Activated naive CD4-positive, alpha-beta T cell (primary cell): ENCODE results near the gene ZNF439.
A peak's percentile ranks its signal among the peaks of the same experiment; 100 is the strongest.
"Not testable (repeated sequence)": the region's sequence is repeated elsewhere in the genome, so short reads cannot be mapped to it uniquely, and the experiment has no call there.

Experiments used
- DNase-seq, 4 experiments: peaks; one replicate each; lab custom pipeline; 2025; lab: John Stamatoyannopoulos, UW

ZNF439 gene

GRCh38 chr19:11848594-11849469, at the start of gene ZNF439:
Gene ZNF439, plus strand, starts transcription at chr19:11848726. Its CDS starts 142 bp downstream, at chr19:11848868.
- peak; percentile 43 to 84 (median 68) for DNase-seq

- DNase-seq, result no peak
Measured at GRCh38 chr19:11806354-11807098, 42.0 kb upstream of the ZNF439 start.

GRCh38 chr19:11807099-11807380, 41.5 kb upstream of the ZNF439 start:
- no peak for DNase-seq

GRCh38 chr19:11813703-11814028, 34.9 kb upstream of the ZNF439 start:
- DNase-seq, result no peak

- DNase-seq, result peak; percentile 65 to 77 (median 68)
Measured at GRCh38 chr19:11814029-11814699, 34.4 kb upstream of the ZNF439 start, which contains the start of gene ZNF440. Gene ZNF440, plus strand, starts transcription at chr19:11814273. Its CDS starts 175 bp downstream, at chr19:11814448.

- DNase-seq, result no peak
Measured at GRCh38 chr19:11814700-11815035, 33.9 kb upstream of the ZNF439 start.

- DNase-seq, result no peak
Measured at GRCh38 chr19:11821474-11822109, 26.9 kb upstream of the ZNF439 start.

GRCh38 chr19:11828957-11829876, 19.3 kb upstream of the ZNF439 start:
- DNase-seq, result not testable (repeated sequence)

GRCh38 chr19:11832253-11832912, 16.1 kb upstream of the ZNF439 start:
- DNase-seq, result no peak

GRCh38 chr19:11833541-11833940, 15.0 kb upstream of the ZNF439 start:
- no peak for DNase-seq

- DNase-seq, result not testable (repeated sequence)
Measured at GRCh38 chr19:11835626-11836066, 12.9 kb upstream of the ZNF439 start.

- no peak for DNase-seq
Measured at GRCh38 chr19:11843722-11844121, 4.8 kb upstream of the ZNF439 start.

GRCh38 chr19:11847615-11848014, 911 bp upstream of the ZNF439 start:
- DNase-seq, result not testable (repeated sequence)

- no peak for DNase-seq
Measured at GRCh38 chr19:11848200-11848593, 329 bp upstream of the ZNF439 start.

- DNase-seq, result not testable (repeated sequence)
Measured at GRCh38 chr19:11850289-11850688, 1.8 kb downstream of the ZNF439 start.

GRCh38 chr19:11853358-11853757, 4.8 kb downstream of the ZNF439 start:
- DNase-seq, result no peak

- no peak for DNase-seq
Measured at GRCh38 chr19:11856596-11857250, 8.2 kb downstream of the ZNF439 start.

GRCh38 chr19:11860721-11861120, 12.2 kb downstream of the ZNF439 start:
- DNase-seq, result no peak

GRCh38 chr19:11861301-11861700, 12.8 kb downstream of the ZNF439 start:
- DNase-seq, result no peak

GRCh38 chr19:11867766-11868165, 19.2 kb downstream of the ZNF439 start:
- not testable (repeated sequence) for DNase-seq
